Measurements from ENCODE around the gene GABBR2. TPM values are rescaled to one million over a fixed set of nuclear protein-coding genes. Genes with fewer than 3 reads are reported as not detected.

GABBR2 gene
- total RNA-seq, 3 donors from 2014 or later = not detected

- TF ChIP-seq CTCF (IDR thresholded peaks at IDR 0.05) (no peak), POLR2A (IDR thresholded peaks at IDR 0.05) (no peak), POLR2AphosphoS5 (IDR thresholded peaks at IDR 0.05) (no peak)
- no peaks in the 10 kb centered on the region for H3K36me3 ChIP-seq
- no peaks in the 10 kb centered on the region for H3K27me3 ChIP-seq
- DNase-seq (ENCODE audit: low spot score in 2 of 2) = no peak
- intact Hi-C loops (cut with DNase I; ENCODE audit: low total_unique reads) = no loop called here
- H3K9me3 ChIP-seq = peaks cover 0 to 5% of the 10 kb centered on the region in 2 donors
- H3K4me3 ChIP-seq = no peak overlapping the region
- no peaks in the 10 kb centered on the region for H3K4me1 ChIP-seq
- H3K27ac ChIP-seq = no peak overlapping the region
These were observed 323.0 kb downstream of the GABBR2 start for GRCh38 chr9:98385751-98386150.

GRCh38 chr9:98383758-98384157 lies 325.0 kb downstream of the GABBR2 start:
- H3K27ac ChIP-seq = no peak overlapping the region
- no peaks in the 10 kb centered on the region for H3K27me3 ChIP-seq
- no peak for DNase-seq (ENCODE audit: low spot score in 2 of 2)
- H3K36me3 ChIP-seq = no peaks in the 10 kb centered on the region
- H3K4me3 ChIP-seq = no peak overlapping the region
- H3K9me3 ChIP-seq = peaks cover 0 to 5% of the 10 kb centered on the region in 2 donors
- intact Hi-C loops (cut with DNase I; ENCODE audit: low total_unique reads) = no loop called here
- no peaks in the 10 kb centered on the region for H3K4me1 ChIP-seq
- TF ChIP-seq POLR2A (IDR thresholded peaks at IDR 0.05) = no peak
- TF ChIP-seq CTCF (IDR thresholded peaks at IDR 0.05) = no peak

GRCh38 chr9:98381311-98382103 lies 327.2 kb downstream of the GABBR2 start:
- intact Hi-C loops (cut with DNase I; ENCODE audit: low total_unique reads) = no loop called here
- Histone ChIP-seq H3K36me3 (no peaks in the 10 kb centered on the region), H3K27ac (no peak overlapping the region), H3K4me3 (no peak overlapping the region), H3K4me1 (no peaks in the 10 kb centered on the region), H3K9me3 (peaks cover 0 to 5% of the 10 kb centered on the region in 2 donors), H3K27me3 (no peaks in the 10 kb centered on the region)
- DNase-seq (ENCODE audit: low spot score in 2 of 2) = no peak
- no peak for TF ChIP-seq CTCF (IDR thresholded peaks at IDR 0.05)
- no peak for TF ChIP-seq POLR2AphosphoS5 (IDR thresholded peaks at IDR 0.05)
- TF ChIP-seq POLR2A (IDR thresholded peaks at IDR 0.05) = no peak

- Histone ChIP-seq H3K4me1 (no peaks in the 10 kb centered on the region), H3K4me3 (no peak overlapping the region), H3K27me3 (no peaks in the 10 kb centered on the region), H3K36me3 (no peaks in the 10 kb centered on the region), H3K9me3 (peaks cover 0 to 5% of the 10 kb centered on the region in 2 donors), H3K27ac (no peak overlapping the region)
- no peak for TF ChIP-seq POLR2A (IDR thresholded peaks at IDR 0.05)
- TF ChIP-seq POLR2AphosphoS5 (IDR thresholded peaks at IDR 0.05) = no peak
- TF ChIP-seq CTCF (IDR thresholded peaks at IDR 0.05) = no peak
- intact Hi-C loops (cut with DNase I; ENCODE audit: low total_unique reads) = no loop called here
- DNase-seq (ENCODE audit: low spot score in 2 of 2) = no peak
These were observed 328.6 kb downstream of the GABBR2 start for GRCh38 chr9:98380065-98380681.

GRCh38 chr9:98379572-98379971 lies 329.2 kb downstream of the GABBR2 start:
- H3K4me1 ChIP-seq = no peaks in the 10 kb centered on the region
- intact Hi-C loops (cut with DNase I; ENCODE audit: low total_unique reads) = no loop called here
- DNase-seq (ENCODE audit: low spot score in 2 of 2) = no peak
- no peaks in the 10 kb centered on the region for H3K36me3 ChIP-seq
- H3K9me3 ChIP-seq = peaks cover 0 to 5% of the 10 kb centered on the region in 2 donors
- no peak overlapping the region for H3K27ac ChIP-seq
- no peak for TF ChIP-seq POLR2A (IDR thresholded peaks at IDR 0.05)
- TF ChIP-seq POLR2AphosphoS5 (IDR thresholded peaks at IDR 0.05) = no peak
- no peak for TF ChIP-seq CTCF (IDR thresholded peaks at IDR 0.05)
- H3K27me3 ChIP-seq = no peaks in the 10 kb centered on the region
- no peak overlapping the region for H3K4me3 ChIP-seq

Measured in breast epithelium (tissue), 4 donors.